Neural cell (in vitro differentiated cells): ENCODE results near the gene NR2C2AP. TPM values are rescaled to one million over a fixed set of nuclear protein-coding genes. Genes with fewer than 3 reads are reported as not detected.
"Not testable (repeated sequence)": the region's sequence is repeated elsewhere in the genome, so short reads cannot be mapped to it uniquely, and the experiment has no call there.

Source experiments
- H2AFZ ChIP-seq: fragments of 200-600, 300-800 bp; sonication (generic), shearing (Covaris generic); 2 replicates; pipeline ENCODE4 v1.6.0; 2014; ENCODE audit warnings: low read depth, mild to moderate bottlenecking, antibody characterized with exemption, low read length, moderate library complexity
- H3F3A ChIP-seq: fragments of 200-600 bp; shearing (Covaris generic); 2 replicates; pipeline ENCODE4 v1.6.1; 2016; ENCODE audit warnings: mild to moderate bottlenecking, moderate library complexity, mixed read lengths, antibody characterized with exemption, low read length; ENCODE audit not compliant: insufficient read depth, poor library complexity, severe bottlenecking
- H3K27ac ChIP-seq: fragments of 200-600, 300-800 bp; sonication (generic), shearing (Covaris generic); 2 replicates; pipeline ENCODE4 v1.5.1; 2014; ENCODE audit warnings: mild to moderate bottlenecking, low read length, moderate library complexity
- H3K27me3 ChIP-seq: fragments of 300-800, 200-600 bp; sonication (generic), shearing (Covaris generic); 2 replicates; pipeline ENCODE4 v1.6.0; 2014; ENCODE audit warnings: mild to moderate bottlenecking, low read depth, low read length, moderate library complexity; ENCODE audit not compliant: insufficient read depth
- H3K36me3 ChIP-seq: fragments of 300-800, 200-600 bp; sonication (generic), shearing (Covaris generic); 2 replicates; pipeline ENCODE4 v1.5.1; 2014; ENCODE audit warnings: mild to moderate bottlenecking, antibody characterized with exemption, low read length, moderate library complexity; ENCODE audit not compliant: insufficient read depth
- H3K4me2 ChIP-seq: fragments of 300-800, 200-600 bp; sonication (generic), shearing (Covaris generic); 2 replicates; pipeline ENCODE4 v1.6.0; 2014; ENCODE audit warnings: mild to moderate bottlenecking, low read length
- H3K4me3 ChIP-seq: fragments of 300-800, 200-600 bp; sonication (generic), shearing (Covaris generic); 2 replicates; pipeline ENCODE4 v1.5.1; 2014; ENCODE audit warnings: mild to moderate bottlenecking, low read length, moderate library complexity
- H3K79me2 ChIP-seq: fragments of 200-600 bp; shearing (Covaris generic); replicated peaks from 2 replicates; pipeline ENCODE4 v1.6.0; 2014; ENCODE audit warnings: mild to moderate bottlenecking, low read length, moderate library complexity; ENCODE audit not compliant: insufficient read depth
- H3K9ac ChIP-seq: fragments of 300-800, 200-600 bp; sonication (generic), shearing (Covaris generic); 2 replicates; pipeline ENCODE4 v1.6.1; 2016; ENCODE audit warnings: mild to moderate bottlenecking, low read length, mixed read lengths
- H3K9me2 ChIP-seq: fragments of 200-600 bp; shearing (Covaris generic); 2 replicates; pipeline ENCODE4 v1.6.1; 2016; ENCODE audit warnings: mild to moderate bottlenecking, low read length, mixed read lengths; ENCODE audit not compliant: insufficient read depth
- H3K9me3 ChIP-seq: fragments of 200-600, 300-800 bp; sonication (generic), shearing (Covaris generic); 2 replicates; pipeline ENCODE4 v1.6.1; 2016; ENCODE audit warnings: mild to moderate bottlenecking, mixed run types, low read length, moderate library complexity, mixed read lengths
- H4K20me1 ChIP-seq: fragments of 200-600 bp; shearing (Covaris generic); 2 replicates; pipeline ENCODE4 v1.6.1; 2016; ENCODE audit warnings: mild to moderate bottlenecking, mixed run types; ENCODE audit not compliant: insufficient read depth
- EP300 ChIP-seq: fragments of 450-650 bp; conservative IDR thresholded peaks from 2 replicates; pipeline ENCODE4 v1.6.1; 2014; ENCODE audit warnings: antibody characterized with exemption, mild to moderate bottlenecking, moderate library complexity; ENCODE audit not compliant: poor library complexity, severe bottlenecking
- EZH2 ChIP-seq: fragments of 200-600, 300-800 bp; shearing (Covaris generic), sonication (generic); IDR thresholded peaks from 2 replicates; pipeline ENCODE4 v1.6.1; 2014; ENCODE audit warnings: antibody characterized with exemption, low read length, borderline replicate concordance, mild to moderate bottlenecking; ENCODE audit not compliant: insufficient read depth, poor library complexity, severe bottlenecking
- MXI1 ChIP-seq: fragments of 450-650 bp; conservative IDR thresholded peaks from 2 replicates; pipeline ENCODE4 v1.6.1; 2014; ENCODE audit warnings: antibody characterized with exemption, mild to moderate bottlenecking; ENCODE audit not compliant: poor library complexity, severe bottlenecking
- POLR2AphosphoS5 ChIP-seq: IDR thresholded peaks from 2 replicates; pipeline ENCODE4 v1.6.1; 2012
- RAD21 ChIP-seq: fragments of 450-650 bp; conservative IDR thresholded peaks from 2 replicates; pipeline ENCODE4 v1.6.1; 2014; ENCODE audit warnings: antibody characterized with exemption, mild to moderate bottlenecking, moderate library complexity
- REST ChIP-seq: IDR thresholded peaks from 2 replicates; pipeline ENCODE4 v1.6.1; 2012; ENCODE audit warnings: borderline replicate concordance
- SMC3 ChIP-seq: fragments of 450-650 bp; conservative IDR thresholded peaks from 2 replicates; pipeline ENCODE4 v1.6.1; 2014; ENCODE audit warnings: antibody characterized with exemption, mild to moderate bottlenecking, moderate library complexity; ENCODE audit not compliant: poor library complexity
- TAF1 ChIP-seq: IDR thresholded peaks from 2 replicates; pipeline ENCODE4 v1.6.1; 2012; ENCODE audit warnings: low read depth
- polyA plus RNA-seq: library from polyadenylated mRNA; depleted of rRNA; stranded (reverse); fragments of >200 nt; gene quantifications from 2 replicates; pipeline ENCODE4 v1.2.3, GENCODE V29; 2014
- TF ChIP-seq, protein P1 (sequence below): fragments of 450-650 bp; IDR thresholded peaks from 2 replicates; pipeline ENCODE4 v1.5.1; 2014; ENCODE audit warnings: antibody characterized with exemption, mild to moderate bottlenecking, moderate library complexity; ENCODE audit not compliant: poor library complexity, severe bottlenecking

NR2C2AP gene
- polyA plus RNA-seq, 1 donor from 2014 or later = 15.1 TPM

GRCh38 chr19:19179548-19180441, 23.4 kb downstream of the NR2C2AP start:
- TF ChIP-seq MXI1 (no peak), POLR2AphosphoS5 (no peak), EP300 (no peak), EZH2 (no peak), TAF1 (no peak), SMC3 (no peak), RAD21 (no peak), REST (no peak)
- TF ChIP-seq, protein P1, sequence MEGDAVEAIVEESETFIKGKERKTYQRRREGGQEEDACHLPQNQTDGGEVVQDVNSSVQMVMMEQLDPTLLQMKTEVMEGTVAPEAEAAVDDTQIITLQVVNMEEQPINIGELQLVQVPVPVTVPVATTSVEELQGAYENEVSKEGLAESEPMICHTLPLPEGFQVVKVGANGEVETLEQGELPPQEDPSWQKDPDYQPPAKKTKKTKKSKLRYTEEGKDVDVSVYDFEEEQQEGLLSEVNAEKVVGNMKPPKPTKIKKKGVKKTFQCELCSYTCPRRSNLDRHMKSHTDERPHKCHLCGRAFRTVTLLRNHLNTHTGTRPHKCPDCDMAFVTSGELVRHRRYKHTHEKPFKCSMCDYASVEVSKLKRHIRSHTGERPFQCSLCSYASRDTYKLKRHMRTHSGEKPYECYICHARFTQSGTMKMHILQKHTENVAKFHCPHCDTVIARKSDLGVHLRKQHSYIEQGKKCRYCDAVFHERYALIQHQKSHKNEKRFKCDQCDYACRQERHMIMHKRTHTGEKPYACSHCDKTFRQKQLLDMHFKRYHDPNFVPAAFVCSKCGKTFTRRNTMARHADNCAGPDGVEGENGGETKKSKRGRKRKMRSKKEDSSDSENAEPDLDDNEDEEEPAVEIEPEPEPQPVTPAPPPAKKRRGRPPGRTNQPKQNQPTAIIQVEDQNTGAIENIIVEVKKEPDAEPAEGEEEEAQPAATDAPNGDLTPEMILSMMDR = no peak
- H3K36me3 ChIP-seq = no peaks in the 10 kb centered on the region
- H3K9me3 ChIP-seq = no peaks in the 10 kb centered on the region

DNA sequence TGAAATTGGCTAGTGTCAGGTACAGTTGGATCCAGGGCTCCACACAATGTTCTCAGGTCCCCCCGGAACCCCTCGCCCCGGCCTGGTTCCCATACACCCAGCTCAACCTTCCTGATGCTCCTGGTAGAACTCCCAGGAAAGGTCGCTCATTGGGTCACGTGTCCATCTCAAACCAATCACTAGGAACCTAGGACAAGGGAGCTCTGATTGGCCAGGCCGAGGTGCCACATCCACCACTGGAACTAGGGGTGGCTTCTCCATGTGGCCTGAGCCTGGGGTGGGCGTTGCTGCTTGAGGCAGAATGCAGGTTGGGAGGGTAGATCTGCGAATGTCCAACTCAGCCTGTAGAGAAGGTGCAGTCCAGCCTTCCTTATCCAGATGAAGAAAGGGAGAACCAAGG, 26.3 kb downstream of the NR2C2AP start:
- no peak for TF ChIP-seq MXI1
- no peak for TF ChIP-seq SMC3
- no peak for TF ChIP-seq REST
- no peak for TF ChIP-seq EZH2
- no peak for TF ChIP-seq POLR2AphosphoS5
- no peak for TF ChIP-seq RAD21
- TF ChIP-seq, protein P1 = no peak
- TF ChIP-seq EP300 = no peak
- no peak for TF ChIP-seq TAF1
- Histone ChIP-seq H3K36me3 (no peaks in the 10 kb centered on the region), H3K4me2 (no peak overlapping the region), H3K79me2 (no peaks in the 10 kb centered on the region), H4K20me1 (no peaks in the 10 kb centered on the region), H3K27me3 (no peaks in the 10 kb centered on the region), H3K27ac (no peak overlapping the region), H3K9ac (no peak overlapping the region), H3K9me3 (no peaks in the 10 kb centered on the region), H3K4me3 (no peak overlapping the region), H3F3A (no peaks in the 10 kb centered on the region), H2AFZ (no peak overlapping the region), H3K9me2 (no peaks in the 10 kb centered on the region)

More at GRCh38 chr19:19179548-19180441, 23.4 kb downstream of the NR2C2AP start:
- Histone ChIP-seq H3K4me2 (no peak overlapping the region), H3K9ac (no peak overlapping the region), H3K4me3 (no peak overlapping the region), H3K9me2 (no peaks in the 10 kb centered on the region), H3K27ac (no peak overlapping the region), H3K27me3 (no peaks in the 10 kb centered on the region), H4K20me1 (no peaks in the 10 kb centered on the region), H2AFZ (no peak overlapping the region), H3K79me2 (no peaks in the 10 kb centered on the region), H3F3A (no peaks in the 10 kb centered on the region)

DNA sequence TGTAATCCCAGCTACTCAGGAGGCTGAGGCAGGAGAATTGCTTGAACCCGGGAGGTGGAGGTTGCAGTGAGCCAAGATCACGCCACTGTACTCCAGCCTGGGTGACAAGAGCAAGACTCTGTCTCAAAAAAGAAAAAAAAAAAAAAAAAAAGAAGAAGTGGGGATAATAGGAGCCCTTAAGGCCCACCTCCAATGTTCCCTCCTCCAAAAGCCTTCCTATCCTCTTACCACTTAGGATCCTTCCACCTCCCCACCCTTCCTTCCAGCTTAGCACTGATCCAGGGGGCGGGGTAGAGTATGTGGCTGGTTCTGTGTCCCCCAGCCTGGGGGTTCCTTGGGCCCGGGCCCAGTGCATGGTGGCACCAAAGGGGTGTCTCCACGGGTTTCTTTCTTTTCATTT, 30.0 kb downstream of the NR2C2AP start:
- H4K20me1 ChIP-seq = not testable (repeated sequence)

More for the DNA sequence above, 30.0 kb downstream of the NR2C2AP start:
- H3K4me2 ChIP-seq, H3K79me2 ChIP-seq, H3K27ac ChIP-seq, H3K9me3 ChIP-seq, H2AFZ ChIP-seq, H3K36me3 ChIP-seq, H3K9ac ChIP-seq, H3K9me2 ChIP-seq, H3F3A ChIP-seq, H3K4me3 ChIP-seq: not testable (repeated sequence)
- peaks cover 14% of the 10 kb centered on the region for H3K27me3 ChIP-seq
